Liver (tissue), 9 donors: Measurements from ENCODE around the gene RAD51B. TPM values are rescaled to one million over a fixed set of nuclear protein-coding genes. Genes with fewer than 3 reads are reported as not detected.

Source experiments
- DNase-seq: peaks from one replicate; pipeline ENCODE4 v3.0.0-alpha.2; 2017; ENCODE audit warnings: low spot score
- H3K27ac ChIP-seq, 2 donors: one replicate each; pipeline ENCODE4 v1.7.0; 2013; ENCODE audit warnings: inconsistent platforms in 2 of 2, low read length in 2 of 2, control low read depth in 1 of 2, low read depth in 1 of 2, mild to moderate bottlenecking in 1 of 2
- H3K27me3 ChIP-seq, 4 donors: one replicate each; pipeline versions ENCODE4 v1.6.1 to v1.7.0; 2013; ENCODE audit warnings: low read length in 3 of 4, inconsistent platforms in 1 of 4, mild to moderate bottlenecking in 1 of 4, moderate library complexity in 1 of 4; ENCODE audit not compliant: control insufficient read depth in 4 of 4, insufficient read depth in 4 of 4
- H3K36me3 ChIP-seq, 4 donors: one replicate each; pipeline versions ENCODE4 v1.6.1 to v1.7.0; 2013; ENCODE audit warnings: low read length in 3 of 4, mild to moderate bottlenecking in 3 of 4, low read depth in 1 of 4, moderate library complexity in 1 of 4; ENCODE audit not compliant: control insufficient read depth in 4 of 4, insufficient read depth in 3 of 4
- H3K4me1 ChIP-seq, 4 donors: one replicate each; pipeline versions ENCODE4 v1.6.1 to v1.7.0; 2013; ENCODE audit warnings: low read length in 3 of 4, mild to moderate bottlenecking in 3 of 4, moderate library complexity in 1 of 4; ENCODE audit not compliant: control insufficient read depth in 4 of 4, insufficient read depth in 4 of 4
- H3K4me3 ChIP-seq, 3 donors: one replicate each; pipeline versions ENCODE4 v1.6.1 to v1.7.0; 2013; ENCODE audit warnings: low read length in 3 of 3, control low read depth in 1 of 3, low read depth in 1 of 3, mild to moderate bottlenecking in 1 of 3
- H3K9ac ChIP-seq, 2 donors: one replicate each; pipeline ENCODE4 v1.7.0; 2013; ENCODE audit warnings: low read length in 2 of 2, mild to moderate bottlenecking in 2 of 2, moderate library complexity in 2 of 2, control low read depth in 1 of 2, low read depth in 1 of 2
- H3K9me3 ChIP-seq, 4 donors: one replicate each; pipeline versions ENCODE4 v1.6.1 to v1.7.0; 2013; ENCODE audit warnings: low read length in 3 of 4; ENCODE audit not compliant: control insufficient read depth in 4 of 4
- EGR1 ChIP-seq, 2 donors: IDR thresholded peaks; 2 replicates each; pipeline ENCODE4 v1.6.1; 2016 to 2018; ENCODE audit warnings: antibody characterized with exemption in 2 of 2, low read depth in 2 of 2
- FOXA1 ChIP-seq: IDR thresholded peaks from 2 replicates; pipeline ENCODE4 v1.6.1; 2016; ENCODE audit warnings: antibody characterized with exemption
- GABPA ChIP-seq, 2 donors: IDR thresholded peaks in 1 of 2; conservative IDR thresholded peaks in 1 of 2; 2 replicates each; pipeline ENCODE4 v1.6.1; 2016; ENCODE audit warnings: antibody characterized with exemption in 2 of 2, mild to moderate bottlenecking in 1 of 2, moderate library complexity in 1 of 2
- HNF4A ChIP-seq, 2 donors: conservative IDR thresholded peaks; 2 replicates each; pipeline ENCODE4 v1.6.1; 2016; ENCODE audit warnings: antibody characterized with exemption in 2 of 2, mild to moderate bottlenecking in 2 of 2
- HNF4G ChIP-seq: IDR thresholded peaks from 2 replicates; pipeline ENCODE4 v1.6.1; 2016; ENCODE audit warnings: antibody characterized with exemption
- JUND ChIP-seq, 2 donors: IDR thresholded peaks; 2 replicates each; pipeline ENCODE4 v1.6.1; 2016; ENCODE audit warnings: antibody characterized with exemption in 2 of 2
- NR2F2 ChIP-seq: IDR thresholded peaks from 2 replicates; pipeline ENCODE4 v1.6.1; 2016; ENCODE audit warnings: antibody characterized with exemption
- RXRA ChIP-seq, 2 donors: IDR thresholded peaks; 2 replicates each; pipeline ENCODE4 v1.6.1; 2017 to 2018; ENCODE audit warnings: antibody characterized with exemption in 2 of 2, mild to moderate bottlenecking in 1 of 2
- TAF1 ChIP-seq: conservative IDR thresholded peaks from 2 replicates; pipeline ENCODE4 v1.6.1; 2016; ENCODE audit warnings: antibody characterized with exemption, mild to moderate bottlenecking
- YY1 ChIP-seq: IDR thresholded peaks from 2 replicates; pipeline ENCODE4 v1.6.1; 2016; ENCODE audit warnings: antibody characterized with exemption, mild to moderate bottlenecking
- WGBS: extraction: QIAGEN DNeasy Blood & Tissue Kit; methylation state at CpG from one replicate; pipeline ENCODE4 v1.1.7; 2013; 5-methylcytosine and 5-hydroxymethylcytosine counted together
- polyA plus RNA-seq, 2 donors: library from polyadenylated mRNA; stranded (reverse) in 1 of 2; unstranded in 1 of 2; fragments of 200-250 nt in 1 of 2; fragments of >200 nt in 1 of 2; fragmentation: Nextera tagmentation in 1 of 2; extraction: Ambion mirVana in 1 of 2; gene quantifications; one replicate each; pipeline versions ENCODE4 v1.2.1 to v1.2.3, GENCODE V29; 2013 to 2015
- total RNA-seq, 2 donors: library from RNA; depleted of rRNA; stranded (reverse); fragments of >200 nt; gene quantifications; one replicate each; pipeline ENCODE4 v1.2.3, GENCODE V29; 2014
- TF ChIP-seq, protein P1 (sequence below): IDR thresholded peaks from 2 replicates; pipeline ENCODE4 v1.6.1; 2016; ENCODE audit warnings: antibody characterized with exemption
- TF ChIP-seq, protein P2 (sequence below): IDR thresholded peaks from 2 replicates; pipeline ENCODE4 v1.6.1; 2016; ENCODE audit warnings: antibody characterized with exemption
- TF ChIP-seq, protein P3 (sequence below): IDR thresholded peaks from 2 replicates; pipeline ENCODE4 v1.6.1; 2016; ENCODE audit warnings: antibody characterized with exemption, mild to moderate bottlenecking
- TF ChIP-seq, protein P4 (sequence below): IDR thresholded peaks from 2 replicates; pipeline ENCODE4 v1.6.1; 2016; ENCODE audit warnings: antibody characterized with exemption
- donor health status: healthy.
- donor health status: healthy.
- donor health status: healthy.
- donor health status: healthy.
- donor health status: healthy.

Gene RAD51B
- total and polyA plus RNA-seq, 4 donors = 0.81 to 12.9 (median 2.4) TPM

DNA sequence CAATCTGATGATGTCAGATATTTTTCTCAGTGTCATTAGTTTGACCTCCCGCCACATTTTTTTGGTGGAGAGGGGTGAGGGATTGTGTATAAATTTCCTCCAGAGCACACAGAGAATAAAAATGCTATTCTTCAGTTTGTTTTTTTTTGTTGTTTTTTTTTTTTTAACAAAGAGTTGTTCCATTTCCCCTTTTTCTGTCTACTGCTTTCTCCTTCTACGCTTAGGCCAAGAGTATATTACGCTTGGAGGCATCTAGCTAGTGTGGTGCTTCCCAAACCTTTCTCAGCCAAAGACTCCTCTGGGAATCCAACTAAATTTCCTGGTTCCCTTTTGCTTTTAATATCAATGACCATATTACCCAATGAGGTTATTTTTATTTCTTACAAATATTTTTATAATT is 507.7 kb downstream of the RAD51B start:
- Histone ChIP-seq H3K36me3 (no peaks in the 10 kb centered on the region), H3K9me3 (no peaks in the 10 kb centered on the region), H3K4me1 (no peaks in the 10 kb centered on the region), H3K27ac (no peak overlapping the region), H3K27me3 (no peaks in the 10 kb centered on the region), H3K4me3 (no peak overlapping the region), H3K9ac (no peak overlapping the region)
- no peak for DNase-seq
- TF ChIP-seq HNF4G = no peak
- TF ChIP-seq, protein P1, sequence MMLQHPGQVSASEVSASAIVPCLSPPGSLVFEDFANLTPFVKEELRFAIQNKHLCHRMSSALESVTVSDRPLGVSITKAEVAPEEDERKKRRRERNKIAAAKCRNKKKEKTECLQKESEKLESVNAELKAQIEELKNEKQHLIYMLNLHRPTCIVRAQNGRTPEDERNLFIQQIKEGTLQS = no peak
- TF ChIP-seq, protein P2, sequence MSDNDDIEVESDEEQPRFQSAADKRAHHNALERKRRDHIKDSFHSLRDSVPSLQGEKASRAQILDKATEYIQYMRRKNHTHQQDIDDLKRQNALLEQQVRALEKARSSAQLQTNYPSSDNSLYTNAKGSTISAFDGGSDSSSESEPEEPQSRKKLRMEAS = no peak
- no peak for TF ChIP-seq YY1
- no peak for TF ChIP-seq EGR1 (IDR thresholded peaks at IDR 0.05; ENCODE audit: low read depth in 2 of 2)
- no peak for TF ChIP-seq HNF4A (conservative IDR thresholded peaks at IDR 0.05)
- TF ChIP-seq TAF1 = no peak
- TF ChIP-seq NR2F2 = no peak
- TF ChIP-seq, protein P3, sequence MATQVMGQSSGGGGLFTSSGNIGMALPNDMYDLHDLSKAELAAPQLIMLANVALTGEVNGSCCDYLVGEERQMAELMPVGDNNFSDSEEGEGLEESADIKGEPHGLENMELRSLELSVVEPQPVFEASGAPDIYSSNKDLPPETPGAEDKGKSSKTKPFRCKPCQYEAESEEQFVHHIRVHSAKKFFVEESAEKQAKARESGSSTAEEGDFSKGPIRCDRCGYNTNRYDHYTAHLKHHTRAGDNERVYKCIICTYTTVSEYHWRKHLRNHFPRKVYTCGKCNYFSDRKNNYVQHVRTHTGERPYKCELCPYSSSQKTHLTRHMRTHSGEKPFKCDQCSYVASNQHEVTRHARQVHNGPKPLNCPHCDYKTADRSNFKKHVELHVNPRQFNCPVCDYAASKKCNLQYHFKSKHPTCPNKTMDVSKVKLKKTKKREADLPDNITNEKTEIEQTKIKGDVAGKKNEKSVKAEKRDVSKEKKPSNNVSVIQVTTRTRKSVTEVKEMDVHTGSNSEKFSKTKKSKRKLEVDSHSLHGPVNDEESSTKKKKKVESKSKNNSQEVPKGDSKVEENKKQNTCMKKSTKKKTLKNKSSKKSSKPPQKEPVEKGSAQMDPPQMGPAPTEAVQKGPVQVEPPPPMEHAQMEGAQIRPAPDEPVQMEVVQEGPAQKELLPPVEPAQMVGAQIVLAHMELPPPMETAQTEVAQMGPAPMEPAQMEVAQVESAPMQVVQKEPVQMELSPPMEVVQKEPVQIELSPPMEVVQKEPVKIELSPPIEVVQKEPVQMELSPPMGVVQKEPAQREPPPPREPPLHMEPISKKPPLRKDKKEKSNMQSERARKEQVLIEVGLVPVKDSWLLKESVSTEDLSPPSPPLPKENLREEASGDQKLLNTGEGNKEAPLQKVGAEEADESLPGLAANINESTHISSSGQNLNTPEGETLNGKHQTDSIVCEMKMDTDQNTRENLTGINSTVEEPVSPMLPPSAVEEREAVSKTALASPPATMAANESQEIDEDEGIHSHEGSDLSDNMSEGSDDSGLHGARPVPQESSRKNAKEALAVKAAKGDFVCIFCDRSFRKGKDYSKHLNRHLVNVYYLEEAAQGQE = no peak
- no peak for TF ChIP-seq GABPA (IDR thresholded peaks at IDR 0.05 in 1 of 2, conservative IDR thresholded peaks at IDR 0.05 in 1 of 2)
- no peak for TF ChIP-seq RXRA (IDR thresholded peaks at IDR 0.05)
- TF ChIP-seq, protein P4, sequence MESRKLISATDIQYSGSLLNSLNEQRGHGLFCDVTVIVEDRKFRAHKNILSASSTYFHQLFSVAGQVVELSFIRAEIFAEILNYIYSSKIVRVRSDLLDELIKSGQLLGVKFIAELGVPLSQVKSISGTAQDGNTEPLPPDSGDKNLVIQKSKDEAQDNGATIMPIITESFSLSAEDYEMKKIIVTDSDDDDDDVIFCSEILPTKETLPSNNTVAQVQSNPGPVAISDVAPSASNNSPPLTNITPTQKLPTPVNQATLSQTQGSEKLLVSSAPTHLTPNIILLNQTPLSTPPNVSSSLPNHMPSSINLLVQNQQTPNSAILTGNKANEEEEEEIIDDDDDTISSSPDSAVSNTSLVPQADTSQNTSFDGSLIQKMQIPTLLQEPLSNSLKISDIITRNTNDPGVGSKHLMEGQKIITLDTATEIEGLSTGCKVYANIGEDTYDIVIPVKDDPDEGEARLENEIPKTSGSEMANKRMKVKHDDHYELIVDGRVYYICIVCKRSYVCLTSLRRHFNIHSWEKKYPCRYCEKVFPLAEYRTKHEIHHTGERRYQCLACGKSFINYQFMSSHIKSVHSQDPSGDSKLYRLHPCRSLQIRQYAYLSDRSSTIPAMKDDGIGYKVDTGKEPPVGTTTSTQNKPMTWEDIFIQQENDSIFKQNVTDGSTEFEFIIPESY = no peak
- TF ChIP-seq JUND (IDR thresholded peaks at IDR 0.05) = no peak
- no peak for TF ChIP-seq FOXA1
- 91% methylated on average over 3 of the region's 3 CpGs for WGBS

DNA sequence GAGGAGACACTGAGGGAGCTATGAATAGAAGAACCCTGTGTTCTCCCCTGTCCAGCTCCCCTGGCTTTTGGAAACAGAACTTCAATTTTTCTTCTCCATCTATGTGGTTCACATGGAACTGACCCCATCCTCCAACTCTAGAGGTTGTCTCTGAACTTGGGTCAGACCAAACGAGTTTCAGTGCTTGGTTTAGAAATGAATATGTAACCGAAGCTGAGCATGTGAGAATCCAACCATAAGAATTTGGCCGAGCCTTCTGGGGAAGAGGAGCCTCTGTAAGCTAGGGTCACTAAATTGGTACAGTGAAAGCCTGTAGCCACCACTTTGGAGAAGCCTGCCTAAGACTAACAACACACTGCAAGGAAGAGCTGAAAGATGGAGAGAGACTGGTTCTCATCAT is 508.9 kb downstream of the RAD51B start:
- TF ChIP-seq, protein P2 = no peak
- TF ChIP-seq, protein P3 = no peak
- no peaks in the 10 kb centered on the region for H3K27me3 ChIP-seq
- no peaks in the 10 kb centered on the region for H3K36me3 ChIP-seq
- H3K27ac ChIP-seq = no peak overlapping the region
- WGBS = 97% methylated on average over 3 of the region's 3 CpGs
- no peaks in the 10 kb centered on the region for H3K4me1 ChIP-seq
- DNase-seq = no peak
- H3K9me3 ChIP-seq = no peaks in the 10 kb centered on the region
- H3K9ac ChIP-seq = no peak overlapping the region
- H3K4me3 ChIP-seq = no peak overlapping the region
